SH-SY5Y (cell line): ENCODE results near the gene ANKMY2.

Source experiments
- GATA2 ChIP-seq: IDR thresholded peaks from 2 replicates; pipeline ENCODE4 v1.6.1; 2011; ENCODE audit warnings: mild to moderate bottlenecking, low read depth, low read length
- GATA3 ChIP-seq: IDR thresholded peaks from 2 replicates; pipeline ENCODE4 v1.6.1; 2011; ENCODE audit warnings: low read depth, mild to moderate bottlenecking, low read length, moderate library complexity

The ANKMY2 gene

GRCh38 chr7:16609842-16610450 is 35.6 kb downstream of the ANKMY2 start:
- TF ChIP-seq GATA2, result no peak
- TF ChIP-seq GATA3, result no peak

GRCh38 chr7:16606704-16607103 is 38.9 kb downstream of the ANKMY2 start:
- TF ChIP-seq GATA3, result no peak
- TF ChIP-seq GATA2, result no peak

DNA sequence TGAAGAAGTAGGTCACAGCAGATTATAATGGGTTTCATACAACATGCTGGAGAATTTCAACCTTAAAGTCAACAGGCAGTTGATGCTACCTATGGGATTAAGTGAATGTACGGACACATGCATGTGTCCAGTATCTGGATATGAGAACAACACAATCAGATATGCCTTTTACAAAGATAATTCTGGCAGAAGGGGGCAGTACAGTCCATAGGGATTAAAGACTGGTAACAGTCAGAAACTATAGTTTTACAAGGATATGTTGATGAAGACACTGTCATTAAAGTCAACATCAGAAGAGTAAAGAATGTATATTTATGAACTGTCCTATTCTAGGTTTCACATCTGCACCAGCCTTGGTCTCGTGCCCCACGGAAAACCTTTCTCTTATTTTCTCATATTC is 41.5 kb downstream of the ANKMY2 start:
- TF ChIP-seq GATA3 (no peak), GATA2 (no peak)

DNA sequence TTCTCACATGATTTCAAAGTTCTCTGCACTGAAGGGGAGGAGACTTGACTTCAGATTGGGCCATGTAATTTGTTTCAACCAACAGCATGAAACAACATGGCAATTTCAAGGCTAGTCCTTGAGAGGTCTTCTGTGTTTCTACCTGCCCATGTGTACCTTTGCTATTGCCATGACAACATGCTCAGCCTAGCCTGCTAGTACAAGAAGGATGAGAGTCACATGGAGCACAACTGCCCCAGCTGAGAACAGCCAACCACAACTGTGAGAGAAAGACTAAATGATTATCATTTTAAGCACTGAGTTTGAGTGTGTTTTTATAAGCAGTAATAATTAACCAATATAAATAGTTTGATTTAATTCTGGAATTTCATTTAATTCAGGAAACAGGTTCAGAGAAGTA is 41.9 kb downstream of the ANKMY2 start:
- TF ChIP-seq GATA2 (no peak), GATA3 (no peak)

DNA sequence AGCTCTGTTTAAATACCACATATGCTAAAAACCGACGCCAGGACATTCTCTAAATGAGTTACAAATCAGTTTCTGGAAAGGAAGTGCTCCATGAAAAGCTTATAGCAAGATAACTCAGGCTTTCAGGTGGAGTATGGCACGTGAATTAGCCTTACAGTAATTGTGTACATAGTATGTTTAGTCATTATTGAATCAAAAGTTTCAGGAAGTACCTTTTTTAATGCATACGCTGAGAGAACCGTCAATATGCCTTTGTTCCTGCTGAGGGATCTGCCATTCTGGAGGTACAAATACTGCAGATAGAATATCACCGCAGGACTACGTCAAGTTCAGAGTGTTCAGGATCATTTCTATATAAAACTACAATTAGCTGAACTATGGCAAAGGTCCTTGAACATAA is 45.7 kb downstream of the ANKMY2 start:
- TF ChIP-seq GATA2 (no peak), GATA3 (no peak)

DNA sequence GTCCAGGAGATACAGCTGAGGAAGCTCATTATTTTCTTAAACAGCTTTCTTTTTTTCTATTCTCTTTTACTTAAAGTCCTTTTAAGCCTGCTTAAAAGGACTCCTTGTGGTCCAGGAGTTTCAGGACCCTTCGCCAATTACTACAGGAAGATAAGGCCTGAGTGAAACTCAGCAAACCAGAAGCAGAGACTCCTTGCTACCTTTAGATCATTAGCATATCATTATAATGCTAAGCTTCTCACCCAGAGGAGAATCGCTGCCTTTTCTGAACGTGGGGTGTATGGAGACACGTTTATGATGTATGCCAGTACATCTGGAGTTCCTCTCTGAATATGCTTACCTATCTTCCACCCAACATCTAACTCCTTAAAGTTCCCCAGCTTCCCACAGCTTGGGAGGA is 47.5 kb downstream of the ANKMY2 start:
- TF ChIP-seq GATA2, result no peak
- no peak for TF ChIP-seq GATA3

- TF ChIP-seq GATA3 (no peak), GATA2 (no peak)
These were observed 50.9 kb downstream of the ANKMY2 start for GRCh38 chr7:16594676-16595075.

DNA sequence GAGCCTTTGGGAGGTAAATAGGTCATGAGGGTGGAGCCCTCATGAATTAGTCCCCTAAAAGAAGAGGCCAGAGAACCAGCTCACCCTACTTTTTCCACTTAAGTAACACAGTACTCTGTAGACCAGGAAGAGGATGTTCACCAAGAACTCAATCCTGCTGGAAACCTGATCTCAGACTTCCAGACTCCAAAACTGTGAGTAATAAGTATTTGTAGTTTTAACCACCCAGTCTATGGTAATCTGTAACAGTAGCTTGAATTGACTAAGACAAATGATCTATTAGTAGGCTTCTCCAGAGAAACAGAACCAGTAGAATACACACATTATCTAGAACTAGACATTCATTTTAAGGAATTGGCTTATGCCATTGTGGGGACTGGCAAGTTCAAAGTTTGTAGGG is 51.5 kb downstream of the ANKMY2 start:
- no peak for TF ChIP-seq GATA2
- TF ChIP-seq GATA3, result no peak

- TF ChIP-seq GATA2 (no peak), GATA3 (no peak)
These were observed 53.2 kb downstream of the ANKMY2 start for GRCh38 chr7:16592395-16592794.

DNA sequence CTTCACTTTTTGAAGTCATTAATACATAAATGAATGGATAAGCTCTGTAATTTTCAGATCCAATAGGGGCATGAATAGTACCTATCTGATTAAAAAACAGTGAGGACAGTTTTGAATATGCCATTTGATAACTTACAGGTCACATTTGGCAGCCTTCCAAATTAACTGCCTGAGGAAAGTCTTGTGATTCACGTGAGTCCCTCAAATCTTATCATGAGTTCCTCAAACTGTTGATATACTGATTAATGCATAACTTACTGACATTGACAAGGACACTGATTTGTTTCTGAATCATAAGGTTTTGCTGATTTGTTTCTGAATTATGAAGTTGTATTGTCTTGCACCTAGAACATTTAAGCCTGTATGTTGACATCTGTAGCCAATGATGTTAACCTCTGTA is 55.1 kb downstream of the ANKMY2 start:
- TF ChIP-seq GATA3 (no peak), GATA2 (no peak)

GRCh38 chr7:16589881-16590280 is 55.7 kb downstream of the ANKMY2 start:
- no peak for TF ChIP-seq GATA2
- no peak for TF ChIP-seq GATA3

GRCh38 chr7:16587790-16588189 is 57.8 kb downstream of the ANKMY2 start:
- TF ChIP-seq GATA2 (no peak), GATA3 (no peak)

GRCh38 chr7:16587129-16587528 is 58.4 kb downstream of the ANKMY2 start:
- TF ChIP-seq GATA3, result no peak
- TF ChIP-seq GATA2, result 0 out of 2 replicates have a peak, but pooled peaks have one; percentile 15

GRCh38 chr7:16586081-16586874 is 59.3 kb downstream of the ANKMY2 start:
- TF ChIP-seq GATA2 (no peak), GATA3 (no peak)

DNA sequence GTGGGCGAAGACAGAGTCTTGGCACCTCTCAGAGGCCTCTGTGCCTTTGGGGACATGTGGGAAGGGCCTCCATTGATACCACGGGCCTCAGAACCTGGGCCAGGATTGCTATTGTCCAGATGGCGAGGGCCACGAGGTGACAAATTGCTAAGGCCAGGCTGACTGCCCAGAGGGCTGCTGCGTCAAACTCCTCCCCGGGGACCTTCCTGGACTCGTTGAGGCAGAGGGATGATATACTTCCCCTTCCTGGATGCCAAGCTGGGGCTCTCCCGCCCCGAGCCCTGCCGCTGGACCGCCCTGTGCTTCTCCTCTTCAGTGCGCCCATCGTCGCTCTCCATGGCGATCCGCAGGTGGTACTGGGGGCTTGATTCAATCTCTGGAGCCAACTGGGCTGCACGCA is 60.0 kb downstream of the ANKMY2 start:
- TF ChIP-seq GATA2 (no peak), GATA3 (no peak)

- TF ChIP-seq GATA2, result no peak
- TF ChIP-seq GATA3, result no peak
These were observed 61.7 kb downstream of the ANKMY2 start for GRCh38 chr7:16583834-16584233.
